ENCODE results near the gene PACRG. TPM values are rescaled to one million over a fixed set of nuclear protein-coding genes. Genes with fewer than 3 reads are reported as not detected.

Gene PACRG
- total and polyA plus RNA-seq, 2 experiments from 2014 or later: 0.17 to 0.68 TPM

DNA sequence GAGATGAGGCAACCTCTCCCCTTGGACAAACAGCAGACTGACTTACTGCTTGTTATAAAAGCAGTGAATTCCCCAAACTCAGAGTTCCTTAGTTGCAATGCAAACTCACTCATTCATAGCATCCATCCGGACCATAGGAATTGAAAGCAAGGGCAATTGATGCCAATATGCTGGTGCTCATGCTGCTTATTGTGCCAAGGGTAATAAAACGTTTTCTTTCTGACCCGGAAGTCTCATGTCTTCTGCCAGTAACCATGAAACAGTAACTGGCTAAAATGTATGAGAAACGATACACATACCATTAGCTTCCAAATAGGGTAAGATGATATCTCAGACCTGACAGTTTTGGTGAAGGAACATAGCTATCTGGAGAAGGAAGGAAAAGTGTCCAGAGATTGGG lies 18.3 kb upstream of the PACRG start:
- H3K79me2 ChIP-seq (replicated peaks; ENCODE audit: insufficient read depth): no peaks in the 10 kb centered on the region
- no peaks in the 10 kb centered on the region for H3K9me2 ChIP-seq (ENCODE audit: insufficient read depth)
- H3K27me3 Mint-ChIP-seq (ENCODE audit: insufficient read depth, low read depth, poor library complexity): peaks cover 3% of the 10 kb centered on the region
- no peaks in the 10 kb centered on the region for H3F3A ChIP-seq (replicated peaks; ENCODE audit: low read depth)
- H3K4me2 ChIP-seq: no peak overlapping the region
- no peaks in the 10 kb centered on the region for H3K36me3 ChIP-seq (ENCODE audit: insufficient read depth)
- peaks cover 9% of the 10 kb centered on the region; the same call in 2 of the 3 replicates for H3K9me3 Mint-ChIP-seq
- ATAC-seq: no peak
- no peaks in the 10 kb centered on the region for H3K27me3 ChIP-seq (ENCODE audit: insufficient read depth)
- H3K4me1 ChIP-seq (ENCODE audit: insufficient read depth): peaks cover 9% of the 10 kb centered on the region
- DNase-seq (ENCODE audit: low spot score): no peak
- no peak overlapping the region for H2AFZ ChIP-seq
- peaks cover 6% of the 10 kb centered on the region for H3K4me1 Mint-ChIP-seq
- TF ChIP-seq ZNF114 (CRISPR knock-in tag; IDR thresholded peaks at IDR 0.05): no peak
- TF ChIP-seq EZH2phosphoT487 (IDR thresholded peaks at IDR 0.05; ENCODE audit: unreplicated experiment): no peak
- TF ChIP-seq JUNB (IDR thresholded peaks at IDR 0.05; ENCODE audit: unreplicated experiment): no peak
- TF ChIP-seq, protein P1, sequence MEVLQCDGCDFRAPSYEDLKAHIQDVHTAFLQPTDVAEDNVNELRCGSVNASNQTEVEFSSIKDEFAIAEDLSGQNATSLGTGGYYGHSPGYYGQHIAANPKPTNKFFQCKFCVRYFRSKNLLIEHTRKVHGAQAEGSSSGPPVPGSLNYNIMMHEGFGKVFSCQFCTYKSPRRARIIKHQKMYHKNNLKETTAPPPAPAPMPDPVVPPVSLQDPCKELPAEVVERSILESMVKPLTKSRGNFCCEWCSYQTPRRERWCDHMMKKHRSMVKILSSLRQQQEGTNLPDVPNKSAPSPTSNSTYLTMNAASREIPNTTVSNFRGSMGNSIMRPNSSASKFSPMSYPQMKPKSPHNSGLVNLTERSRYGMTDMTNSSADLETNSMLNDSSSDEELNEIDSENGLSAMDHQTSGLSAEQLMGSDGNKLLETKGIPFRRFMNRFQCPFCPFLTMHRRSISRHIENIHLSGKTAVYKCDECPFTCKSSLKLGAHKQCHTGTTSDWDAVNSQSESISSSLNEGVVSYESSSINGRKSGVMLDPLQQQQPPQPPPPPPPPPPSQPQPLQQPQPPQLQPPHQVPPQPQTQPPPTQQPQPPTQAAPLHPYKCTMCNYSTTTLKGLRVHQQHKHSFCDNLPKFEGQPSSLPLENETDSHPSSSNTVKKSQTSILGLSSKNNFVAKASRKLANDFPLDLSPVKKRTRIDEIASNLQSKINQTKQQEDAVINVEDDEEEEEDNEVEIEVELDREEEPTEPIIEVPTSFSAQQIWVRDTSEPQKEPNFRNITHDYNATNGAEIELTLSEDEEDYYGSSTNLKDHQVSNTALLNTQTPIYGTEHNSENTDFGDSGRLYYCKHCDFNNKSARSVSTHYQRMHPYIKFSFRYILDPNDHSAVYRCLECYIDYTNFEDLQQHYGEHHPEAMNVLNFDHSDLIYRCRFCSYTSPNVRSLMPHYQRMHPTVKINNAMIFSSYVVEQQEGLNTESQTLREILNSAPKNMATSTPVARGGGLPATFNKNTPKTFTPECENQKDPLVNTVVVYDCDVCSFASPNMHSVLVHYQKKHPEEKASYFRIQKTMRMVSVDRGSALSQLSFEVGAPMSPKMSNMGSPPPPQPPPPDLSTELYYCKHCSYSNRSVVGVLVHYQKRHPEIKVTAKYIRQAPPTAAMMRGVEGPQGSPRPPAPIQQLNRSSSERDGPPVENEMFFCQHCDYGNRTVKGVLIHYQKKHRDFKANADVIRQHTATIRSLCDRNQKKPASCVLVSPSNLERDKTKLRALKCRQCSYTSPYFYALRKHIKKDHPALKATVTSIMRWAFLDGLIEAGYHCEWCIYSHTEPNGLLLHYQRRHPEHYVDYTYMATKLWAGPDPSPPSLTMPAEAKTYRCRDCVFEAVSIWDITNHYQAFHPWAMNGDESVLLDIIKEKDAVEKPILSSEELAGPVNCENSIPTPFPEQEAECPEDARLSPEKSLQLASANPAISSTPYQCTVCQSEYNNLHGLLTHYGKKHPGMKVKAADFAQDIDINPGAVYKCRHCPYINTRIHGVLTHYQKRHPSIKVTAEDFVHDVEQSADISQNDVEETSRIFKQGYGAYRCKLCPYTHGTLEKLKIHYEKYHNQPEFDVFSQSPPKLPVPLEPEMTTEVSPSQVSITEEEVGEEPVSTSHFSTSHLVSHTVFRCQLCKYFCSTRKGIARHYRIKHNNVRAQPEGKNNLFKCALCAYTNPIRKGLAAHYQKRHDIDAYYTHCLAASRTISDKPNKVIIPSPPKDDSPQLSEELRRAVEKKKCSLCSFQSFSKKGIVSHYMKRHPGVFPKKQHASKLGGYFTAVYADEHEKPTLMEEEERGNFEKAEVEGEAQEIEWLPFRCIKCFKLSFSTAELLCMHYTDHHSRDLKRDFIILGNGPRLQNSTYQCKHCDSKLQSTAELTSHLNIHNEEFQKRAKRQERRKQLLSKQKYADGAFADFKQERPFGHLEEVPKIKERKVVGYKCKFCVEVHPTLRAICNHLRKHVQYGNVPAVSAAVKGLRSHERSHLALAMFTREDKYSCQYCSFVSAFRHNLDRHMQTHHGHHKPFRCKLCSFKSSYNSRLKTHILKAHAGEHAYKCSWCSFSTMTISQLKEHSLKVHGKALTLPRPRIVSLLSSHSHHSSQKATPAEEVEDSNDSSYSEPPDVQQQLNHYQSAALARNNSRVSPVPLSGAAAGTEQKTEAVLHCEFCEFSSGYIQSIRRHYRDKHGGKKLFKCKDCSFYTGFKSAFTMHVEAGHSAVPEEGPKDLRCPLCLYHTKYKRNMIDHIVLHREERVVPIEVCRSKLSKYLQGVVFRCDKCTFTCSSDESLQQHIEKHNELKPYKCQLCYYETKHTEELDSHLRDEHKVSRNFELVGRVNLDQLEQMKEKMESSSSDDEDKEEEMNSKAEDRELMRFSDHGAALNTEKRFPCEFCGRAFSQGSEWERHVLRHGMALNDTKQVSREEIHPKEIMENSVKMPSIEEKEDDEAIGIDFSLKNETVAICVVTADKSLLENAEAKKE (CRISPR knock-in tag; IDR thresholded peaks at IDR 0.05): no peak
- no peak for TF ChIP-seq EZH2 (IDR thresholded peaks at IDR 0.05; ENCODE audit: low read depth, unreplicated experiment)
- no peak for TF ChIP-seq STAT1 (IDR thresholded peaks at IDR 0.05; ENCODE audit: unreplicated experiment)
- TF ChIP-seq POLR2AphosphoS5 (IDR thresholded peaks at IDR 0.05; ENCODE audit: low read depth): no peak
- TF ChIP-seq, protein P2, sequence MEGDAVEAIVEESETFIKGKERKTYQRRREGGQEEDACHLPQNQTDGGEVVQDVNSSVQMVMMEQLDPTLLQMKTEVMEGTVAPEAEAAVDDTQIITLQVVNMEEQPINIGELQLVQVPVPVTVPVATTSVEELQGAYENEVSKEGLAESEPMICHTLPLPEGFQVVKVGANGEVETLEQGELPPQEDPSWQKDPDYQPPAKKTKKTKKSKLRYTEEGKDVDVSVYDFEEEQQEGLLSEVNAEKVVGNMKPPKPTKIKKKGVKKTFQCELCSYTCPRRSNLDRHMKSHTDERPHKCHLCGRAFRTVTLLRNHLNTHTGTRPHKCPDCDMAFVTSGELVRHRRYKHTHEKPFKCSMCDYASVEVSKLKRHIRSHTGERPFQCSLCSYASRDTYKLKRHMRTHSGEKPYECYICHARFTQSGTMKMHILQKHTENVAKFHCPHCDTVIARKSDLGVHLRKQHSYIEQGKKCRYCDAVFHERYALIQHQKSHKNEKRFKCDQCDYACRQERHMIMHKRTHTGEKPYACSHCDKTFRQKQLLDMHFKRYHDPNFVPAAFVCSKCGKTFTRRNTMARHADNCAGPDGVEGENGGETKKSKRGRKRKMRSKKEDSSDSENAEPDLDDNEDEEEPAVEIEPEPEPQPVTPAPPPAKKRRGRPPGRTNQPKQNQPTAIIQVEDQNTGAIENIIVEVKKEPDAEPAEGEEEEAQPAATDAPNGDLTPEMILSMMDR (conservative IDR thresholded peaks at IDR 0.05; ENCODE audit: low read depth in 2 of 2): no peak
- H3K4me3 ChIP-seq: no peak overlapping the region
- no peak overlapping the region for H3K4me3 Mint-ChIP-seq
- peaks cover 5% of the 10 kb centered on the region; the same call in 2 of the 3 replicates for H3K36me3 Mint-ChIP-seq (ENCODE audit: low read depth)
- no peak overlapping the region for H3K27ac ChIP-seq (ENCODE audit: low read depth)
- H3K27ac Mint-ChIP-seq: no peak overlapping the region
- no peaks in the 10 kb centered on the region for H4K20me1 ChIP-seq (replicated peaks; ENCODE audit: insufficient read depth)
